H4 (cell line): ENCODE results near the gene ERBB4. TPM values are rescaled to one million over a fixed set of nuclear protein-coding genes. Genes with fewer than 3 reads are reported as not detected.

Experiments
- DNase-seq: peaks from one replicate; pipeline ENCODE4 v3.0.0-alpha.2; 2015; ENCODE audit warnings: low spot score
- total RNA-seq: library from RNA; depleted of rRNA; stranded (reverse); fragments of >200 nt; shearing (Covaris generic); gene quantifications from 2 replicates; pipeline ENCODE4 v1.2.3, GENCODE V29; 2014

ERBB4 gene
- total RNA-seq, 1 experiment from 2014 or later, result 0.33 TPM

- no peak for DNase-seq
Observed at GRCh38 chr2:211423018-211423417, 1115.6 kb downstream of the ERBB4 start.

GRCh38 chr2:211417544-211417943 is 1121.1 kb downstream of the ERBB4 start:
- DNase-seq, result no peak

GRCh38 chr2:211416373-211416772 is 1122.2 kb downstream of the ERBB4 start:
- no peak for DNase-seq

- DNase-seq, result no peak
Observed at GRCh38 chr2:211413746-211414145, 1124.9 kb downstream of the ERBB4 start.

- no peak for DNase-seq
Observed at GRCh38 chr2:211408483-211408891, 1130.1 kb downstream of the ERBB4 start.

- no peak for DNase-seq
Observed at GRCh38 chr2:211407076-211407475, 1131.5 kb downstream of the ERBB4 start.

- DNase-seq, result no peak
Observed at GRCh38 chr2:211405036-211405435, 1133.6 kb downstream of the ERBB4 start.

GRCh38 chr2:211404098-211404497 is 1134.5 kb downstream of the ERBB4 start:
- no peak for DNase-seq

GRCh38 chr2:211401328-211401727 is 1137.3 kb downstream of the ERBB4 start:
- DNase-seq, result no peak

- DNase-seq, result no peak
Observed at GRCh38 chr2:211397764-211398163, 1140.8 kb downstream of the ERBB4 start.

- no peak for DNase-seq
Observed at GRCh38 chr2:211396815-211397214, 1141.8 kb downstream of the ERBB4 start.

- DNase-seq, result no peak
Observed at GRCh38 chr2:211391189-211391567, 1147.4 kb downstream of the ERBB4 start.

GRCh38 chr2:211390536-211391188 is 1147.9 kb downstream of the ERBB4 start:
- no peak for DNase-seq

GRCh38 chr2:211387734-211388133 is 1150.9 kb downstream of the ERBB4 start:
- no peak for DNase-seq

- DNase-seq, result no peak
Observed at GRCh38 chr2:211380041-211380440, 1158.6 kb downstream of the ERBB4 start.

- DNase-seq, result no peak
Observed at GRCh38 chr2:211376410-211376809, 1162.2 kb downstream of the ERBB4 start.

GRCh38 chr2:211373203-211373602 is 1165.4 kb downstream of the ERBB4 start:
- DNase-seq, result no peak

- DNase-seq, result no peak
Observed at GRCh38 chr2:211371465-211371864, 1167.1 kb downstream of the ERBB4 start.

- DNase-seq, result no peak
Observed at GRCh38 chr2:211368467-211368866, 1170.1 kb downstream of the ERBB4 start.

- no peak for DNase-seq
Observed at GRCh38 chr2:211367711-211368110, 1170.9 kb downstream of the ERBB4 start.

GRCh38 chr2:211367293-211367692 is 1171.3 kb downstream of the ERBB4 start:
- DNase-seq, result no peak

GRCh38 chr2:211364911-211365310 is 1173.7 kb downstream of the ERBB4 start:
- no peak for DNase-seq

- no peak for DNase-seq
Observed at GRCh38 chr2:211361383-211361782, 1177.2 kb downstream of the ERBB4 start.

GRCh38 chr2:211359347-211359746 is 1179.3 kb downstream of the ERBB4 start:
- no peak for DNase-seq
